Endothelial cell (in vitro differentiated cells): ENCODE data around the gene FUS. TPM values are rescaled to one million over a fixed set of nuclear protein-coding genes. Genes with fewer than 3 reads are reported as not detected.

Source experiments
- DNase-seq: peaks from one replicate; pipeline ENCODE4 v3.0.0; 2021; ENCODE audit warnings: low spot score
- H3K27ac Mint-ChIP-seq: one replicate; pipeline ENCODE4 v1.8.0; 2021; ENCODE audit warnings: mixed read lengths, inconsistent platforms; ENCODE audit not compliant: unreplicated experiment
- H3K27me3 Mint-ChIP-seq: one replicate; pipeline ENCODE4 v1.8.0; 2021; ENCODE audit warnings: mild to moderate bottlenecking, moderate library complexity, mixed read lengths, inconsistent platforms; ENCODE audit not compliant: unreplicated experiment
- H3K36me3 Mint-ChIP-seq: one replicate; pipeline ENCODE4 v1.8.0; 2021; ENCODE audit warnings: mild to moderate bottlenecking, low read depth, mixed read lengths, inconsistent platforms; ENCODE audit not compliant: unreplicated experiment
- H3K4me1 Mint-ChIP-seq: one replicate; pipeline ENCODE4 v1.8.0; 2021; ENCODE audit warnings: mild to moderate bottlenecking, mixed read lengths, inconsistent platforms; ENCODE audit not compliant: unreplicated experiment
- H3K4me3 Mint-ChIP-seq: one replicate; pipeline ENCODE4 v1.8.0; 2021; ENCODE audit warnings: mild to moderate bottlenecking, mixed read lengths, inconsistent platforms; ENCODE audit not compliant: unreplicated experiment
- H3K9me3 Mint-ChIP-seq: one replicate; pipeline ENCODE4 v1.8.0; 2021; ENCODE audit warnings: mixed read lengths, inconsistent platforms; ENCODE audit not compliant: unreplicated experiment
- CTCF ChIP-seq: fragments of 200-600 bp; sonication (generic); IDR thresholded peaks from one replicate; pipeline ENCODE4 v1.5.0; 2021; ENCODE audit warnings: antibody characterized with exemption; ENCODE audit not compliant: unreplicated experiment
- long read RNA-seq: library from polyadenylated mRNA; unstranded; transcript quantifications from one replicate; pipeline ENCODE4 v2.0.0, GENCODE V29; 2020; ENCODE audit not compliant: unreplicated experiment
- total RNA-seq: library from RNA; stranded (reverse); fragmentation: NEBNext Ultra II Directional; extraction: Animal tissue kit (Norgen Biotek cat#: 25700); gene quantifications from one replicate; pipeline ENCODE4 v1.2.1, GENCODE V29; 2021; ENCODE audit not compliant: unreplicated experiment

The FUS gene
- total RNA-seq: 590 TPM
- long read RNA-seq, full-length matches to known transcripts: 31 of 51 reads
- long read RNA-seq, partial matches to known transcripts: 17 of 51 reads
- long read RNA-seq, other reads (novel, unspliced or antisense): 3 of 51 reads

- Mint-ChIP-seq H3K36me3 (peaks cover 34% of the 10 kb centered on the region), H3K4me3 (peak within 1 kb of the TSS; percentile 98), H3K27me3 (peaks cover 30% of the 10 kb centered on the region), H3K27ac (peak within 1 kb of the TSS; percentile 98), H3K4me1 (peaks cover 40% of the 10 kb centered on the region), H3K9me3 (no peaks in the 10 kb centered on the region)
- peak; percentile 85 for DNase-seq
- TF ChIP-seq CTCF: no peak
Observed at GRCh38 chr16:31179747-31180459, at the start of gene FUS. FUS (plus strand) TSS chr16:31180139; CDS start chr16:31180215, 76 bp downstream.

- H3K9me3 Mint-ChIP-seq: no peaks in the 10 kb centered on the region
- H3K27me3 Mint-ChIP-seq: peaks cover 7% of the 10 kb centered on the region
- H3K4me3 Mint-ChIP-seq: no peak overlapping the region
- no peak for TF ChIP-seq CTCF
- no peak for DNase-seq
- peak overlapping the region; percentile 15 for H3K27ac Mint-ChIP-seq
- H3K36me3 Mint-ChIP-seq: peaks cover 31% of the 10 kb centered on the region
- peaks cover 6% of the 10 kb centered on the region for H3K4me1 Mint-ChIP-seq
Observed at GRCh38 chr16:31130336-31130891, 49.5 kb upstream of the FUS start.

- Mint-ChIP-seq H3K4me1 (peaks cover 8% of the 10 kb centered on the region), H3K4me3 (no peak overlapping the region), H3K9me3 (no peaks in the 10 kb centered on the region), H3K27ac (no peak overlapping the region), H3K36me3 (peaks cover 30% of the 10 kb centered on the region), H3K27me3 (peaks cover 10% of the 10 kb centered on the region)
- TF ChIP-seq CTCF: no peak
- no peak for DNase-seq
Observed at GRCh38 chr16:31130899-31131298, 49.0 kb upstream of the FUS start.

GRCh38 chr16:31131416-31131815 is 48.5 kb upstream of the FUS start:
- TF ChIP-seq CTCF: no peak
- Mint-ChIP-seq H3K4me1 (peaks cover 12% of the 10 kb centered on the region), H3K36me3 (peaks cover 29% of the 10 kb centered on the region), H3K4me3 (no peak overlapping the region), H3K27ac (no peak overlapping the region), H3K27me3 (peaks cover 13% of the 10 kb centered on the region), H3K9me3 (no peaks in the 10 kb centered on the region)
- DNase-seq: no peak

GRCh38 chr16:31131841-31132271 is 48.1 kb upstream of the FUS start:
- DNase-seq: no peak
- peaks cover 12% of the 10 kb centered on the region for H3K4me1 Mint-ChIP-seq
- no peak overlapping the region for H3K27ac Mint-ChIP-seq
- H3K27me3 Mint-ChIP-seq: peaks cover 16% of the 10 kb centered on the region
- no peak for TF ChIP-seq CTCF
- H3K9me3 Mint-ChIP-seq: no peaks in the 10 kb centered on the region
- H3K36me3 Mint-ChIP-seq: peaks cover 28% of the 10 kb centered on the region
- H3K4me3 Mint-ChIP-seq: no peak overlapping the region
